PC-3 (cell line): Measurements from ENCODE around the gene ARHGEF37.

ENCODE experiments used
- EZH2 ChIP-seq: fragments of 300-600 bp; sonication (generic); IDR thresholded peaks from one replicate; pipeline ENCODE4 v1.6.1; 2017; ENCODE audit warnings: antibody characterized with exemption, mild to moderate bottlenecking, low read length; ENCODE audit not compliant: unreplicated experiment
- EZH2phosphoT487 ChIP-seq: fragments of 300-600 bp; sonication (generic); IDR thresholded peaks from 2 replicates; pipeline ENCODE4 v1.6.1; 2018; ENCODE audit warnings: mild to moderate bottlenecking, antibody characterized with exemption, low read length, borderline replicate concordance
- TF ChIP-seq, protein P1 (sequence below): fragments of 300-600 bp; sonication (generic); conservative IDR thresholded peaks from 2 replicates; pipeline ENCODE4 v1.5.1; 2017; ENCODE audit warnings: antibody characterized with exemption, low read depth, mild to moderate bottlenecking, low read length

DNA sequence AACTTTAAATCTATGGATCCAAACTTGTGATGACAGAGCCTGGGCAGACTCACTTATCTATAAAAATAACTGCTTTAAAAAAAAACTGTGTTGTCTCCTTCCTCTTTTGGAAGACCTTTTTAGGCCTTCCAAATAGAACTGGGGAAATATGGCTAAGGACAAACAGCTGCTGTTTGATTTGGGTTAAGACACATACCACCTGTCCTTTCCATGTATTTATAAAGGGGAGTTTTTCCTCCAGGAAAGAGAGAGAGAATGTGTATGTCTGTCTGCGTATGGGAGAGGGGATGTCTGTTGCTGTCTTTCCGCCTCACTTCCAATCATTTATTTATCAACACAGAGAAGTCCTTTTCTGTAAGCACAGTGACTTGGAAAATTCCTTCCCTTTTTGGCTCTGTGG, 2.8 kb downstream of the ARHGEF37 start:
- TF ChIP-seq EZH2: no peak
- TF ChIP-seq, protein P1, sequence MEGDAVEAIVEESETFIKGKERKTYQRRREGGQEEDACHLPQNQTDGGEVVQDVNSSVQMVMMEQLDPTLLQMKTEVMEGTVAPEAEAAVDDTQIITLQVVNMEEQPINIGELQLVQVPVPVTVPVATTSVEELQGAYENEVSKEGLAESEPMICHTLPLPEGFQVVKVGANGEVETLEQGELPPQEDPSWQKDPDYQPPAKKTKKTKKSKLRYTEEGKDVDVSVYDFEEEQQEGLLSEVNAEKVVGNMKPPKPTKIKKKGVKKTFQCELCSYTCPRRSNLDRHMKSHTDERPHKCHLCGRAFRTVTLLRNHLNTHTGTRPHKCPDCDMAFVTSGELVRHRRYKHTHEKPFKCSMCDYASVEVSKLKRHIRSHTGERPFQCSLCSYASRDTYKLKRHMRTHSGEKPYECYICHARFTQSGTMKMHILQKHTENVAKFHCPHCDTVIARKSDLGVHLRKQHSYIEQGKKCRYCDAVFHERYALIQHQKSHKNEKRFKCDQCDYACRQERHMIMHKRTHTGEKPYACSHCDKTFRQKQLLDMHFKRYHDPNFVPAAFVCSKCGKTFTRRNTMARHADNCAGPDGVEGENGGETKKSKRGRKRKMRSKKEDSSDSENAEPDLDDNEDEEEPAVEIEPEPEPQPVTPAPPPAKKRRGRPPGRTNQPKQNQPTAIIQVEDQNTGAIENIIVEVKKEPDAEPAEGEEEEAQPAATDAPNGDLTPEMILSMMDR: no peak
- TF ChIP-seq EZH2phosphoT487: no peak
